ENCODE data around the gene CARD19. TPM values are rescaled to one million over a fixed set of nuclear protein-coding genes. Genes with fewer than 3 reads are reported as not detected.

The CARD19 gene
- total RNA-seq, 1 donor from 2014 or later, result 22.6 TPM

GRCh38 chr9:93136011-93136440 is 40.0 kb downstream of the CARD19 start:
- no peak for TF ChIP-seq CTCF (IDR thresholded peaks at IDR 0.05; ENCODE audit: unreplicated experiment)
- Mint-ChIP-seq H3K27me3 (ENCODE audit: low read depth) (no peaks in the 10 kb centered on the region), H3K36me3 (no peaks in the 10 kb centered on the region), H3K4me1 (peaks cover 20% of the 10 kb centered on the region), H3K4me3 (no peak overlapping the region), H3K9me3 (peaks cover 3% of the 10 kb centered on the region), H3K27ac (no peak overlapping the region)
- DNase-seq (ENCODE audit: low spot score in 2 of 2, unreplicated experiment in 2 of 2), result no peak

- Mint-ChIP-seq H3K27ac (no peak overlapping the region), H3K36me3 (no peaks in the 10 kb centered on the region), H3K4me3 (no peak overlapping the region), H3K27me3 (ENCODE audit: low read depth) (no peaks in the 10 kb centered on the region), H3K9me3 (peaks cover 3% of the 10 kb centered on the region), H3K4me1 (peaks cover 17% of the 10 kb centered on the region)
- no peak for DNase-seq (ENCODE audit: low spot score in 2 of 2, unreplicated experiment in 2 of 2)
- TF ChIP-seq CTCF (IDR thresholded peaks at IDR 0.05; ENCODE audit: unreplicated experiment), result no peak
These were observed 41.3 kb downstream of the CARD19 start for GRCh38 chr9:93137362-93137761.

- H3K4me3 Mint-ChIP-seq, result no peak overlapping the region
- no peaks in the 10 kb centered on the region for H3K36me3 Mint-ChIP-seq
- H3K9me3 Mint-ChIP-seq, result peaks cover 3% of the 10 kb centered on the region
- H3K27ac Mint-ChIP-seq, result no peak overlapping the region
- H3K27me3 Mint-ChIP-seq (ENCODE audit: low read depth), result no peaks in the 10 kb centered on the region
- no peak for TF ChIP-seq CTCF (IDR thresholded peaks at IDR 0.05; ENCODE audit: unreplicated experiment)
- DNase-seq (ENCODE audit: low spot score in 2 of 2, unreplicated experiment in 2 of 2), result no peak
- H3K4me1 Mint-ChIP-seq, result peaks cover 8% of the 10 kb centered on the region
These were observed 42.3 kb downstream of the CARD19 start for GRCh38 chr9:93138171-93138764.

GRCh38 chr9:93139365-93140182 is 43.6 kb downstream of the CARD19 start:
- Mint-ChIP-seq H3K9me3 (peaks cover 3% of the 10 kb centered on the region), H3K27ac (no peak overlapping the region), H3K4me3 (no peak overlapping the region), H3K4me1 (peaks cover 9% of the 10 kb centered on the region), H3K27me3 (ENCODE audit: low read depth) (no peaks in the 10 kb centered on the region), H3K36me3 (no peaks in the 10 kb centered on the region)
- no peak for DNase-seq (ENCODE audit: low spot score in 2 of 2, unreplicated experiment in 2 of 2)
- no peak for TF ChIP-seq CTCF (IDR thresholded peaks at IDR 0.05; ENCODE audit: unreplicated experiment)

GRCh38 chr9:93141771-93142483 is 45.9 kb downstream of the CARD19 start:
- no peak overlapping the region for H3K27ac Mint-ChIP-seq
- H3K4me3 Mint-ChIP-seq, result no peak overlapping the region
- no peaks in the 10 kb centered on the region for H3K27me3 Mint-ChIP-seq (ENCODE audit: low read depth)
- peaks cover 6% of the 10 kb centered on the region for H3K4me1 Mint-ChIP-seq
- TF ChIP-seq CTCF (IDR thresholded peaks at IDR 0.05; ENCODE audit: unreplicated experiment), result no peak
- peaks cover 3% of the 10 kb centered on the region for H3K9me3 Mint-ChIP-seq
- no peaks in the 10 kb centered on the region for H3K36me3 Mint-ChIP-seq
- no peak for DNase-seq (ENCODE audit: low spot score in 2 of 2, unreplicated experiment in 2 of 2)
